ENCODE data around the gene PLCG1.

PLCG1 gene

GRCh38 chr20:41196653-41197225 lies 59.4 kb downstream of the PLCG1 start:
- Histone ChIP-seq H3K79me2 (ENCODE audit: low read length) (no peaks in the 10 kb centered on the region), H3K36me3 (replicated peaks; ENCODE audit: low read depth, low read length) (peaks cover 4% of the 10 kb centered on the region), H3K27me3 (ENCODE audit: low read depth, low read length) (no peaks in the 10 kb centered on the region), H3K4me1 (ENCODE audit: low read length) (peaks cover 7% of the 10 kb centered on the region), H3K4me2 (ENCODE audit: low read length) (no peak overlapping the region), H3K9me3 (ENCODE audit: insufficient read depth, low read length) (0 out of 2 replicates have a peak, but pooled peaks cover 6% of the 10 kb centered on the region), H3K4me3 (ENCODE audit: low read length) (no peak overlapping the region), H3K27ac (ENCODE audit: low read length) (no peak overlapping the region), H4K20me1 (ENCODE audit: insufficient read depth, low read length) (no peaks in the 10 kb centered on the region; the same call in 1 of the 2 replicates), H2AFZ (ENCODE audit: low read depth, low read length) (no peak overlapping the region), H3K9ac (ENCODE audit: low read length) (no peak overlapping the region)
- TF ChIP-seq CTCF (IDR thresholded peaks at IDR 0.05; ENCODE audit: low read depth, low read length): no peak
- no peak for TF ChIP-seq EZH2phosphoT487 (IDR thresholded peaks at IDR 0.05; ENCODE audit: low read depth)

DNA sequence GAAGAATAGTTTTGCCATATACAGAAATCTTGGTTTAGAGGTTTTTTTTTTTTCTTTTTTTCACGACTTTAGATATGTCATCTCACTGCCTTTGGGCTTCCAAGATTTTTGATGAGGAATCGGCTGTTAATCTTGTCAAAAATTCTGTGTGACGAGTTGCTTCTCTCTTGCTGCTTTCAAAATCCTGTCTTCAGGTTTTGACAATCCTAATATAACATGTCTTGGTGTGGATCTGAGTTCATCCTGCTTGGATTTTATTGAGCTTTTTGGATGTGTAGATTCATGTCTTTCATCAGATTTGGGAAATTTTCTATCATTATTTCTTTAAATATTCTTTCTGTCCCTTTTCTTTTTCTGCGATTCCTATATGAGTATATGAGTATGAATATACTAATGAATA lies 61.1 kb downstream of the PLCG1 start:
- no peaks in the 10 kb centered on the region for H3K27me3 ChIP-seq (ENCODE audit: low read depth, low read length)
- H3K27ac ChIP-seq (ENCODE audit: low read length): no peak overlapping the region
- H2AFZ ChIP-seq (ENCODE audit: low read depth, low read length): no peak overlapping the region

DNA sequence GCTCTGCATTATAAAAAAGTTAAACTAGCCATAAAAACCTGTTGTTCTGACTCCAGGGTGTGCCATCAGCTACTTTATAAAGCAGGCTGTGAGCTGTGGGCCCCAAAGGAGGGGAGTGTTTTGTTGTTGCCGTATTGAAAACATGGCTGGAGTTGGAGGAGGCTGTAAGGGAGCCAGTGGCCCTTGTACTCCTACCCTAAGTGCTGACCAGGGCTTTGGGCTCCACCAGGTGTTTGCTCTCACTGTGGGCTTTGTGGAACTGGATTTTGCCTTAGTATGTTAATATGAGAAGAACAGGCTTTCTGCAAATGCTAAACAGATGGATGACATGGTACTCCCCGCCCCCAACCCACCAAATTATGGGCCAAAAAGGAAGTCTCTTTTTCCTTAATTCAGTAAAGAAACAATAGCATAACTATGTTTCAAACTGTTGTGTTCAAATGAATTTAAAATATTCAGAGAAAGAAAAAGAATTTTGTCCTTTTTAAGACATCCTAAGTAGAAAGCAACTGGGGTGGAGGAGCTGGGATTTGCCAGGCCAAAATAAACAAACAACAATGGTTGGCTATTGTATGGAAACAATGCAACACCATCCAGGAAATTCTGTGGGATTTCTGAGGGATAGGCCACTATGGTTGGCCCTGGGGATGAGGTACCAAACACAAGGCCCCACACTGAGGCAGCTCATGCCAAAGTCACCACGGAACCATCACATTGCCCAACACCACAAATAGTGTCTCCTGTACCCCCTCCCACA lies 63.3 kb downstream of the PLCG1 start:
- H3K27ac ChIP-seq (ENCODE audit: low read length): no peak overlapping the region
- no peaks in the 10 kb centered on the region for H3K79me2 ChIP-seq (ENCODE audit: low read length)
- H3K27me3 ChIP-seq (ENCODE audit: low read depth, low read length): no peaks in the 10 kb centered on the region
- no peak overlapping the region for H3K9ac ChIP-seq (ENCODE audit: low read length)
- H2AFZ ChIP-seq (ENCODE audit: low read depth, low read length): no peak overlapping the region
- H4K20me1 ChIP-seq (ENCODE audit: insufficient read depth, low read length): no peaks in the 10 kb centered on the region; the same call in 1 of the 2 replicates
- H3K4me1 ChIP-seq (ENCODE audit: low read length): peaks cover 4% of the 10 kb centered on the region
- H3K9me3 ChIP-seq (ENCODE audit: insufficient read depth, low read length): 0 out of 2 replicates have a peak, but pooled peaks cover 6% of the 10 kb centered on the region
- H3K4me3 ChIP-seq (ENCODE audit: low read length): no peak overlapping the region
- TF ChIP-seq CTCF (IDR thresholded peaks at IDR 0.05; ENCODE audit: low read depth, low read length) (no peak), EZH2phosphoT487 (IDR thresholded peaks at IDR 0.05; ENCODE audit: low read depth) (no peak)
- H3K4me2 ChIP-seq (ENCODE audit: low read length): no peak overlapping the region
- peaks cover 4% of the 10 kb centered on the region for H3K36me3 ChIP-seq (replicated peaks; ENCODE audit: low read depth, low read length)

More for the DNA sequence above, 61.1 kb downstream of the PLCG1 start:
- Histone ChIP-seq H3K4me3 (ENCODE audit: low read length) (no peak overlapping the region), H4K20me1 (ENCODE audit: insufficient read depth, low read length) (no peaks in the 10 kb centered on the region; the same call in 1 of the 2 replicates), H3K36me3 (replicated peaks; ENCODE audit: low read depth, low read length) (peaks cover 4% of the 10 kb centered on the region), H3K79me2 (ENCODE audit: low read length) (no peaks in the 10 kb centered on the region), H3K4me2 (ENCODE audit: low read length) (no peak overlapping the region), H3K4me1 (ENCODE audit: low read length) (peaks cover 7% of the 10 kb centered on the region), H3K9me3 (ENCODE audit: insufficient read depth, low read length) (0 out of 2 replicates have a peak, but pooled peaks cover 6% of the 10 kb centered on the region), H3K9ac (ENCODE audit: low read length) (no peak overlapping the region)
- TF ChIP-seq CTCF (IDR thresholded peaks at IDR 0.05; ENCODE audit: low read depth, low read length): no peak
- TF ChIP-seq EZH2phosphoT487 (IDR thresholded peaks at IDR 0.05; ENCODE audit: low read depth): no peak

- Histone ChIP-seq H3K4me1 (ENCODE audit: low read length) (no peaks in the 10 kb centered on the region), H3K27ac (ENCODE audit: low read length) (no peak overlapping the region), H3K4me2 (ENCODE audit: low read length) (no peak overlapping the region), H3K9ac (ENCODE audit: low read length) (no peak overlapping the region), H3K4me3 (ENCODE audit: low read length) (no peak overlapping the region), H3K79me2 (ENCODE audit: low read length) (no peaks in the 10 kb centered on the region), H3K9me3 (ENCODE audit: insufficient read depth, low read length) (0 out of 2 replicates have a peak, but pooled peaks cover 6% of the 10 kb centered on the region), H4K20me1 (ENCODE audit: insufficient read depth, low read length) (no peaks in the 10 kb centered on the region; the same call in 1 of the 2 replicates), H2AFZ (ENCODE audit: low read depth, low read length) (no peak overlapping the region), H3K27me3 (ENCODE audit: low read depth, low read length) (no peaks in the 10 kb centered on the region), H3K36me3 (replicated peaks; ENCODE audit: low read depth, low read length) (peaks cover 4% of the 10 kb centered on the region)
- TF ChIP-seq CTCF (IDR thresholded peaks at IDR 0.05; ENCODE audit: low read depth, low read length) (no peak), EZH2phosphoT487 (IDR thresholded peaks at IDR 0.05; ENCODE audit: low read depth) (no peak)
Measured at GRCh38 chr20:41201760-41202159, 64.4 kb downstream of the PLCG1 start.
